Osteocyte (in vitro differentiated cells): ENCODE data around the gene ATOH8. TPM values are rescaled to one million over a fixed set of nuclear protein-coding genes. Genes with fewer than 3 reads are reported as not detected.
A peak's percentile ranks its signal among the peaks of the same experiment; 100 is the strongest.

Experiments used
- DNase-seq: peaks from one replicate; pipeline ENCODE4 v3.0.0; 2021; ENCODE audit warnings: mixed read lengths; ENCODE audit not compliant: unreplicated experiment; ENCODE audit errors: extremely low spot score
- H3K27ac Mint-ChIP-seq: one replicate; pipeline ENCODE4 v1.8.0; 2021; ENCODE audit warnings: mild to moderate bottlenecking, mixed read lengths; ENCODE audit not compliant: unreplicated experiment
- H3K27me3 Mint-ChIP-seq: one replicate; pipeline ENCODE4 v1.8.0; 2021; ENCODE audit warnings: mixed read lengths; ENCODE audit not compliant: unreplicated experiment
- H3K36me3 Mint-ChIP-seq: one replicate; pipeline ENCODE4 v1.8.0; 2021; ENCODE audit warnings: mixed read lengths; ENCODE audit not compliant: unreplicated experiment
- H3K4me1 Mint-ChIP-seq: one replicate; pipeline ENCODE4 v1.8.0; 2021; ENCODE audit warnings: mixed read lengths; ENCODE audit not compliant: unreplicated experiment
- H3K4me3 Mint-ChIP-seq: one replicate; pipeline ENCODE4 v1.8.0; 2021; ENCODE audit warnings: mild to moderate bottlenecking, moderate library complexity, mixed read lengths; ENCODE audit not compliant: unreplicated experiment
- H3K9me3 Mint-ChIP-seq: one replicate; pipeline ENCODE4 v1.8.0; 2021; ENCODE audit warnings: mixed read lengths; ENCODE audit not compliant: unreplicated experiment
- total RNA-seq: library from RNA; stranded (reverse); gene quantifications from 2 replicates; pipeline ENCODE4 v1.2.1, GENCODE V29; 2021
- TF ChIP-seq, protein P1 (sequence below): fragments of 200-600 bp; sonication (generic); IDR thresholded peaks from 2 replicates; pipeline ENCODE4 v1.5.0; 2021; ENCODE audit warnings: antibody characterized with exemption, mild to moderate bottlenecking, moderate library complexity

Gene ATOH8
- total RNA-seq, 1 donor from 2014 or later = 5.9 TPM

DNA sequence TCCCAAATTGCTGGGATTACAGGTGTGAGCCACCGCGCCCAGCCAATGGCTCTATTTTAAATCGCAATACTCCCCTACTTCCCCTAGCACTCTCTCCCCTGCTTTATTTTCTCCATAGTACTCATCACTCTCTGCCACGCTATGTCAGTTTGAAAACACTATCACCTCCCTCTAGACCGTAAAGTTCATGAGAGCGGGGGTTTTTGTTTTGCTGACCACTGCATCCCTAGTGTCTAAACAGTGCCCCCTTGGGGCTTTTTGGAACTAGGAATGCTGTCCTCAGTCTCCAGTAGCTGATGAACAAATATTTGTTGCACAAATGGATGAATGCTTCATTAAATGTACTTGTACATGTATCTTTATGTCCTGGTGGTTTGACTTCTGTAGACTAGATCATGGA, 44.1 kb downstream of the ATOH8 start:
- Mint-ChIP-seq H3K36me3 (no peaks in the 10 kb centered on the region), H3K27ac (no peak overlapping the region), H3K9me3 (peaks cover 8% of the 10 kb centered on the region), H3K4me1 (peaks cover 47% of the 10 kb centered on the region), H3K4me3 (no peak overlapping the region), H3K27me3 (peaks cover 10% of the 10 kb centered on the region)
- DNase-seq = no peak
- TF ChIP-seq, protein P1, sequence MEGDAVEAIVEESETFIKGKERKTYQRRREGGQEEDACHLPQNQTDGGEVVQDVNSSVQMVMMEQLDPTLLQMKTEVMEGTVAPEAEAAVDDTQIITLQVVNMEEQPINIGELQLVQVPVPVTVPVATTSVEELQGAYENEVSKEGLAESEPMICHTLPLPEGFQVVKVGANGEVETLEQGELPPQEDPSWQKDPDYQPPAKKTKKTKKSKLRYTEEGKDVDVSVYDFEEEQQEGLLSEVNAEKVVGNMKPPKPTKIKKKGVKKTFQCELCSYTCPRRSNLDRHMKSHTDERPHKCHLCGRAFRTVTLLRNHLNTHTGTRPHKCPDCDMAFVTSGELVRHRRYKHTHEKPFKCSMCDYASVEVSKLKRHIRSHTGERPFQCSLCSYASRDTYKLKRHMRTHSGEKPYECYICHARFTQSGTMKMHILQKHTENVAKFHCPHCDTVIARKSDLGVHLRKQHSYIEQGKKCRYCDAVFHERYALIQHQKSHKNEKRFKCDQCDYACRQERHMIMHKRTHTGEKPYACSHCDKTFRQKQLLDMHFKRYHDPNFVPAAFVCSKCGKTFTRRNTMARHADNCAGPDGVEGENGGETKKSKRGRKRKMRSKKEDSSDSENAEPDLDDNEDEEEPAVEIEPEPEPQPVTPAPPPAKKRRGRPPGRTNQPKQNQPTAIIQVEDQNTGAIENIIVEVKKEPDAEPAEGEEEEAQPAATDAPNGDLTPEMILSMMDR = peak; percentile 59

DNA sequence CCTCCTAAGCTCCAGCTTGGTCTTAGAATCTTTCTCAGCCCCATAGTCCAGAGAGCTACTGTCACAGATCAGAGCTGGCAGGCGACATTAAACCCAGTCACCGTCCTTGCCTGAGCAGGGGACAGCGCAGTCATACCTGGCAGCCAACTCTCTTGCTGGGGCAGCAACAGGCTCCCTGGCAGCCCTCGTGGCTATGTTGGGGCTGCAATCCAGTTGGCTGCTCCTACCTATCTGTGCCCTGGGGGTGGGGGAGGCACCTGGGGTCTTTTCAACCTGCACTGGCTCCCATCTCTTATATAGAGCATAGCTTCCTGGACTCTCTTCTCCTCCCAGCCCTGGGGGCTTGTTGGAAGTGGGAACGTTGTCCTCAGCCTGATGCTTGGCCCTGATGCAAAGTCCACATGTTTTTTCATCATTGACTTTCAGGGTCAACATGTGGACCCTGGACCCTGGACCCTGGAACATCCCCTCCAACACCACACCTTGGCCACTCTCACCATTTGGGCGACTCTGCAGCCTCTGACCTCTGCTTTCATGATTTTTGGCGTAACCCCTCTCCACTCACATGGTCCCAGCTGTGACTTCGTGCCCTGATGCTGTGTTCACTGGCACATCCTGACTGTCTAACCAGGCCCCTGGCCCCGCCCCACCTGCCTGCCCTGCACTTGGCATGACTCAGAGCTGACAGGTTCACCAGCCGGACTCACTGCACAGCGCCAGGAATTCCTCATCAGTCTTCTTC, 45.6 kb downstream of the ATOH8 start:
- Mint-ChIP-seq H3K27ac (no peak overlapping the region), H3K27me3 (peaks cover 15% of the 10 kb centered on the region), H3K36me3 (no peaks in the 10 kb centered on the region), H3K9me3 (peaks cover 8% of the 10 kb centered on the region), H3K4me3 (no peak overlapping the region), H3K4me1 (peaks cover 34% of the 10 kb centered on the region)
- TF ChIP-seq, protein P1 = no peak
- DNase-seq = no peak

DNA sequence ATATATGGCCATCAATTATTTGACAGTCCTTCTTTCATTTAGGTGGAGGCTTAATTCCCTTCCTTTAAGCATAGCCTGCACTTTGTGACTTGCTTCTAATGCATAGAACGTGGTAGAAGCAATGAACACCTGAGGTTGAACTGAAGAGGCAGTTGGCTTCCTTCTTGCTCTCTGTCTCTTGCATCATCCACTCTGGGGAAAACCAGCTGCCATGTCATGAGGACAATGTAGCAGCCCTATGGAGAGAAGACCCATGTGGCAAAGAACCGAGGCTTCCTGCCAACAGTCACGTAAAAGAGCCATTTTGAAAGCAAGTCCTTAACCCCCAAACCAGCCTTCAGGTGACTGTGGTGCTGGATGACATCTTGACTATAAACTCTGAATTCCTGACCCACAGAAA, 46.8 kb downstream of the ATOH8 start:
- peaks cover 22% of the 10 kb centered on the region for H3K4me1 Mint-ChIP-seq
- no peak overlapping the region for H3K4me3 Mint-ChIP-seq
- no peaks in the 10 kb centered on the region for H3K36me3 Mint-ChIP-seq
- peaks cover 18% of the 10 kb centered on the region for H3K27me3 Mint-ChIP-seq
- peaks cover 8% of the 10 kb centered on the region for H3K9me3 Mint-ChIP-seq
- TF ChIP-seq, protein P1 = no peak
- H3K27ac Mint-ChIP-seq = no peak overlapping the region
- no peak for DNase-seq

DNA sequence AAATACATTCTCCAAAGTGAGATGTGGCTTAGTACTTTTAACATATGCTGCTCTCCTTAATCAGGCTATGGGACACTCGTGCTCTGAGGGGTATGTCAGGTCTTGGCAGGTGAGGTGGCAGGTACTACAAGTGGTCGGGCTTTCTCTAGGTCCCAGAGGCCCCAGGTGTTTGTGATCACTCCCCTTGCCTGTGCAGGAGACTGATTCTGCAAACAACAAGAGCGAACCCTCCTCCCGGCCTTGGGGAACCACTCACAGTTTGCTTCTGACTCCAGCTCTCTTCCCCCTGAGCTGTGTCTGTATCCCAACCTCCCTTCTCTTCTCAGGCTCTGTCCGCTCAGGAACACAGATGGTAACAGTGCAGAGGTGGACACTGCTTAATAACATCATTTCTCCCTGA, 48.1 kb downstream of the ATOH8 start:
- H3K9me3 Mint-ChIP-seq = peaks cover 8% of the 10 kb centered on the region
- H3K27me3 Mint-ChIP-seq = peaks cover 18% of the 10 kb centered on the region
- no peak overlapping the region for H3K4me3 Mint-ChIP-seq
- H3K36me3 Mint-ChIP-seq = no peaks in the 10 kb centered on the region
- no peak for DNase-seq
- H3K4me1 Mint-ChIP-seq = peaks cover 10% of the 10 kb centered on the region
- TF ChIP-seq, protein P1 = no peak
- no peak overlapping the region for H3K27ac Mint-ChIP-seq

DNA sequence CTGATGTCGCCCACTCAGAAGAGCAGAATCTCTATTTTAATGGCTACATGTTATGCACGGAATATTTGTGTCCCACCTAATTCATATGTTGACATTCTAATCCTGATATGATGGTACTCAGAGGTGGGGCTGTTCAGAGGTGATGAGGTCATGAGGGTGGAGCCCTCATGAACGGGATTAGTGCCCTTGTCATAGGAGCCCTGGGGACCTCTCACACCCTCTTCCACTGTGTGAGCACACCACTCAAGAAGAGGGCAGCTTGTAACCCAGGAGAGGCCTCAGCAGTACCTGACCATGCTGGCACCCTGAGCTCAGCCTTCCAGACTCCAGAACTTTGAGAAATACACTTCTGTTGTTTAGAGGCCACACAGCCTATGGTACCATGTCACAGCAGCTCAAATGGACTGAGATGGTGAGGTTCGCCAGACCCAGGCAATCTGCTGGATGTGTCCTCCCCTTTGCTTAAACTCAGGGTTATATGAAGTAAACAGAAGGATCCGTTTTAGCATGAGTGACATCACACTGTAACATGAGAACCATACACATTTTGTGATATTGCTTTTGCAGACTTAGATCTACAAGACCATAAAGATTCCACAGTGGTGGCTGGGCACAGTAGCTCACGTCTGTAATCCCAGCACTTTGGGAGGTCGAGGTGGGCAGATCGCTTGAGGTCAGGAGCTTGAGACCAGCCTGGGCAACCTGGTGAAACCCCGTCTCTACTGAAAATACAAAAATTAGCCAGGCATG, 48.7 kb downstream of the ATOH8 start:
- H3K27me3 Mint-ChIP-seq = peaks cover 18% of the 10 kb centered on the region
- TF ChIP-seq, protein P1 = no peak
- H3K9me3 Mint-ChIP-seq = peaks cover 8% of the 10 kb centered on the region
- no peaks in the 10 kb centered on the region for H3K36me3 Mint-ChIP-seq
- peaks cover 3% of the 10 kb centered on the region for H3K4me1 Mint-ChIP-seq
- DNase-seq = no peak
- H3K27ac Mint-ChIP-seq = no peak overlapping the region
- no peak overlapping the region for H3K4me3 Mint-ChIP-seq
